HG02798 (cell line): Measurements from ENCODE around the gene CHST1.
A peak's percentile ranks its signal among the peaks of the same experiment; 100 is the strongest.

Source experiments
- ATAC-seq: cut with Tn5 transposase; IDR thresholded peaks from one replicate; pipeline ENCODE4 v1.9.1; 2021; ENCODE audit warnings: mild to moderate bottlenecking; ENCODE audit not compliant: unreplicated experiment, poor library complexity

CHST1 gene

DNA sequence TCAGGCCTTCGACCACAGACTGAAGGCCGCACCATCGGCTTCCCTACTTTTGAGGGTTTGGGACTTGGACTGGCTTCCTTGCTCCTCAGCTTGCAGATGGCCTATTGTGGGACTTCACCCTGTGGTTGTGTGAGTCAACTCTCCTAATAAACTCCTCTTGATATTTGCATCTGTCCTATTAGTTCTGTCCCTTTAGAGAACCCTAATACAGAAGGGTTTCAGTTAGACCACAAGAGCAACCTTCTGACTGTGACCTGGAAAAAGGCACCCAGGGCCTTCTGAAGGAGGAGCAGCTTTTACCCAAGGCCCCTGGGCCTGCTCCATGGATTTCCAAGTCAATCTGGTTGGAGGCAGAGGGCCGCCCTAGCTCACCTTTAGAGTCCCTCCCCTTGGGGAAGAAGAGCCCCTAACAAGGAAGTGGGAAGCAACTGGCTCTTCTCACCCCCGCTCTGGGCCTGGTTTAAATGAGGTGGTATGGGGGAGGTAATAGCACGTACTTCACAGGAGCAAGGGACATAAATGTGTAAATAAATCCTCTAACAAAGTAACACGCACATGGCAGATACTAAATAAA lies 11.2 kb upstream of the CHST1 start:
- ATAC-seq, result peak; percentile 85

DNA sequence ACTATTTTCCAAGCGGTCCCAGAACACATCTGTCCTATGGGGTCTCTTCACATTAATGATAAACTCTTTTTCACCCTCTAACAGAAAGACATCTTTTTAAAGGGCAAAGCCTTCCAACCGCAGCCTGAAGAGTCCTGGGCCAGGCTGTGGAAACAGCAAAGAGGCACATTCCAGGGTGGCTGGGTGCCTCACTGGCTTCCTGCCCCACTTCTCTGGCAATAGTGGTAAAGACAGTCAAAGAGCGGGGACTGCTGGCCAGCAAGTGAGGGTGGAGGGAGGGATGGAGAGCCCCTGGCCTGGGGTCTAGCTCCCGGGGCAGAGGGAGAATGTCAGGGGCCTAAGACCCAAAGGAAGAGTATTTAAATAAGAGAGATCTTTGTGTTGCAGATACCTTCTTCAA lies 10.2 kb upstream of the CHST1 start:
- ATAC-seq, result no peak

DNA sequence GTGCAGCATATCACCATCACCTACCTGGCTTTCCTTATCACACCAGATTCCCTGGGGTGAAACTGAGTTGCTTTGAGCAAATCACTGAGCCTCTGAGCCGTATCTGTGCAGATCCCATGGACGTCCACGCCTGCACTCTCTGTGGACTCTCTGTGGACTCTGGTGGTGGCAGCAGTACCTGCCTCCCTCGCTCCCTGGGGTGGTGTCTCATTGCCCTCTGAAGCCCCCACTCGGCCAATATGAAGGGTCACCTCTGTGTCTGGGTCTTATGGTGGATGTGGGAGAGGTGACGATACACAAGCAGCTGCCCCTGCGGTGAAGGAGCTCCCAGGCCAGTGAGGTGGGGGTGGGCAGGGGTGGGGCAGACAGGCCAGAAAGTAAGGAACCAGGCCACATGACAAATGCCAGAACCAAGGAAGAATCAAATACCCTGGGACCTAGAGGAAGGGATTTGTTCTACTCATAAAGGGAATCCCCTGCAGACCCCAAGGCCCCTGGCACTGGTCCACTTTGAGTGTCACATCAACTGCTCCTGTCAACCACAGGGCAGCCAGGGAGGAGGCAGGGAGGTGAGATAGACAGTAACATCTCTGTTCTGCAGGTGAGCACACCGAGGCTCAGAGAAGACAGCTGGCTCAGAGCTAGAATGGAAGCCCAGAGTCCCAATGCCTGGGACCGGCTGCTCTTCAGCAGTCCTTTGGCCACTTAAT lies 9.2 kb upstream of the CHST1 start:
- ATAC-seq, result no peak

DNA sequence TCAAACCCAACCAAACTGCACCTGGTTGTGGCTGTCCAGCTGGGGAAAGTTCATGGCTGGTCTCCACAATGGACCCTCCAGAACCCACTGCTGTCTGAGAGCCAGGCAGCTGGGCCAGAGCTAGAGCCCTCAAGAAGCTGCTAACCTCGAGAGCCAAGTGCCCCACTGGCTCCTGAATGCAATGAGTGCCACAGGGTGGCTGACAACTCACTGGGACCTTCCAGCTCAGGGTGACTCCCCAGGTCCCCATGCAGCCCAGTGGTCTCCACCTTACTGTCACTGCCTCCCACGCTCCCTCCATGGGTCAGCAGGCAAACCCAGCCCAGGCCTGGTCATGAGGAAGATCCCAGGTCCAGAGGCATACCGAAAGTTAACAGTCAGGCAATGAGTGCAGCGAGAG lies 8.0 kb upstream of the CHST1 start:
- ATAC-seq, result no peak

DNA sequence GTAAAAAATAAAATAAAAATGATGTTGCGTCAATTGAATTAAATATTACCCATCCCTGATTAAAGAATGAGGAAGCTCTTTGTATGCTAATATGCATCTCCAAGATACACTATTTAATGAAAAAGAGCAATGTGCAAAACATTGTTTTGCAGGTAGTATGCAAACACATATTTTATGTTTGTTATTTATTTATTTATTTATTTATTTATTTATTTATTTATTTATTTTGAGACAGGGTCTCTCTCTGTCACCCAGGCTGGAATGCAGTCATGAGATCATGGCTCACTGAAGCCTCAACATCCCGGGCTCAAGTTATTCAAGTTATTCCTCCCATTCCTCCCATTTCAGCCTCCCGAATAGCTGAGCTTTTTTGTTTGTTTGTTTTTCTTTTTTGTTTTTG lies 7.2 kb upstream of the CHST1 start:
- no peak for ATAC-seq

DNA sequence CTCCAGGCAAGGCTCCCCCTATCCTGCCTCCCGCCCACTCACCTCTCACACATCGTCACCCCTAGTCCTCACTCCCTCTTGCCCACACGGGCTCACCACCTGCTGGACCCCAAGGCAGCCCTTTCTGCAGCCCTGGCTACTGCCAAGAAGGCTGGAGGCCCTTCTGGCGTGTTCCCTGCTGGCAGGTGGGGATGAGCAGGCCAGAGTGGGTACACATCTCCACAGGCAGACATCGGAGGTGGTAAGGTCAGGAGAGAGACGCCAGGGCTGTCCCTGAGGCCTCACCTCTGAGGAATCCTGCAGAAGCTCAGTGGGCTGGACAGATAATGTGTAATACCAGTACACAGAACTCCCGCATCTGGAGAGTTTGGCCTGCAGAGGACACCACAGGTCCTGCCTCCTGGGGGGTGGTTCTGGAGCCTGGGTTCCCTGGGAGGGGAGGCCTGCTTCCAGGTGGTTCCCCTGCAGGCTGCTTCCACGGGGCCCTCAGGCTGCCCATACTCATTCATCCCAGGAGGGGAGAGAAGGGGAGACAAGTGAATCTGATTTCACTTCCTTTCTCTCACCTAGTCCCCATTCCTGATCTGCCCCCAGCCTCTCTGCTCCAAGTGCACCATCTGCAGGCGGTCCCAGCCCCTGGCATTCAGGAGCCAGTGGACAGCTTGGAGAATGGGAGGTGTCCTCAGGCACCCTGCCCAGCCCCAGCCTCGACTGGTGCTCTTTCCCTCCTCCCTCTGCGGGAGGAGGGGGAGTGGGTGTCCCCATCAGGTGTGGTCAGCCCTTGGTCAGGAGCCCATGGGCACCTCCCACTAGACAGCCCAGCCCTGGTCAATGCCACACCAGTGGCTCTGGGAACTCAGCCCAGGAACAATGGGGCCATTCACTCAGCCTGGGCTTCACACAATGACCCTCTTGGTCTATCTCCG lies 6.1 kb upstream of the CHST1 start:
- no peak for ATAC-seq

DNA sequence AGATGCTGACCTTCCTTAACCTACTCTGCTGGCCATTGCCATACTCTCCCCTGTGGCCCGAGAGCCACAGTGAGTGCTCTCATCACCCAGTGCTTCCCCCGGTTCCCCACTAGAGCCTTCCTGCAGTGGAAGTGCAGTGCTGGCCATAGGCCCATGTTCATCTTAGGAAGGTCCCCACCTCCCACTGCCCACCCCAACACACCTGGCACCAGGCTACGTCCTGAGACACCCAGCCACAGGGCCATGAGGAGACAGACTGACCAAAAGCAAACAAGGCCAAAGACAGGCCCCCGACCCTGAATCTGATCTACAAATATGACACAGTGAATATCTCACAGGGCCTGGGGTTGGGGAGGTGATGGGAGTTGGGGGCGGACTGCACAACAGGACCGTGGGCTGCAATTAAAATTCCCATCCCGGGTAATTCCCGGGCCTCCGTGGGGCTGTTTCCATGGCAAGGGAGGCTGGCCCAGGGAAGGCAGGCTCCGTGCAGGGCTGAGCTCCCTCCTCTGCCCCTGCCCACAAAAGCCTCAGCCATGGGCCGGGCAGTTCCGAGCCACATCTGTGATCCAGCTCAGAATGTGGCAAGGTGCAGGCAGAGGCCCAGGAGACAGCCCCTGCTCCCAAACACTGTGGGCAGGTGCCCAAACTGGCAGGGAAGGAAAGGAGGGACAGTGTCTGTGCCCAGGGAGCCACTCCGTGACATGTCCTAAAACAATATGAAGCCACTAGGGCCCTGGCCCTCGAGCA lies 5.1 kb upstream of the CHST1 start:
- ATAC-seq, result no peak

DNA sequence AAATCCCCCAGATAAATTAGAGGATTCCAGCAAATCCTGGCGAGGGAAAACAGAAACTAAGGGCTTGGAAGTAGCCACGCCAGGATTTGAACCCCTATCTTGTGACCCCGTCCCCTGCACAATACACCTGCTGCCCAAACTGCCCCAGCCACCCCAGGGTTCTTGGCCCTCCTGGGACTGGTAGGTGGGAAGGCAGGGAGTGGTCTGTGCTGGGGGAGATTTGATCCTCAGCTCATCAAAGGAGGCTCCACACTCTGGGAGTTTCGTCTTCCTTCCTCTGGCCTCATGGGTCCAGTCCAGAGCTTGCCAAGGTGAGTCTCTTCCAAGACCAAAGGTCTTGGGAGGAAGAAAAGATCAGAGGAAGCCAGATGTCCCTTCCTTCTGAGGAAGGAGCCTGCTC lies 4.5 kb upstream of the CHST1 start:
- ATAC-seq, result no peak

DNA sequence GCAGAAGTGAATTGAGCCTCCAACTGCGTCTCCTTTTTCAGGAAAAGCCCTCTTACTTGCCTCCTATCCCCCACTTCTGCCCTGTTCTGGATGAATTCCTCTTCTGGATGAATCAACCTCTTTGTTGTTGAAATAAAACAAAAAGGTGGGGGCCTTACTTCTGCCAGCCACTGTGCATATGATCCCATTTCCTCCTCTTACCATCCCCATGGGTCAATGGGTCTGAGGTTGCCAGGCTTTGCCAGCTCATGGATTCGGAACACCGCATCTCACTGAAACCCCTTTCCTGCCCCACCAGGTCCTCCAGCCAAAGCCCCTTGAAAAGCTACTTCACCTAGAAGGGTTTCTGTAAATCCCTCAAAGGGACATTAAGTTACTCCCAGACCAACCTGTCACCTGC lies 3.7 kb upstream of the CHST1 start:
- no peak for ATAC-seq

DNA sequence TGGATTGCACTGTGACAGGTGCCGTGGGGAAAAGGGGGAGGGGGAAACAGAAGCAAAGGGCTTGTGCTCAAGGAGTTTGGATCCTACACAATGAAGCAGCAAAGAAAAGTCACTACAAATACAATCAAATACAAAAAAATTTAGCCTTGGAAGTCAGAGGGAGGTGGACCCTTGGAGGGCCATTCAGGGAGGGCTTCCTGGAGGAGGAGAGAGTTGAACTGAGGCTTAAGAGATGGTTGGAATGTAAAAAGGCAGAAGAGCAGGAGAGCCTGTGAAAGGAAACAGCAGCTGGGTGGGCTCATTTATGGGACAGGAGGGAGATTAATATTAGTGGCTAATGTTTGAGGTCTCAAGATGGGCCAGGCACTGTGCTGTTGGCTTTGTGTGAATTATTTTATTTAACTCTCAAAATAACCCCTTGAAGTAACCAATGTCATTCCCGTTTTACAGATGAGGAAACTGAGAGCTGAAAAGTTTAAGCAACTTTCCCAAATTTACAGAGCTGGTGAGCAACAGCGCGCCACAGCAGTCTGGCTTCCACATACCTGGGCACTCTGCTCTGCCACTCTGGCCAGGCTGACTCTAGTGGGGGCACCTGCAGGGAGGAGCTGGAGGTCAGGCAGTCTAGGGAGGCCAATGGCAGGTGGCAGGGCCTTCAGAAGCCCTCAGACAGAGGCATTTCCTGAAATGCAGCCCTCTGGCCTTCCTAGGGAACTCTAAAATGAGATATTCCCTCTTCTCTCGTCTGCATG lies 2.7 kb upstream of the CHST1 start:
- ATAC-seq, result no peak

DNA sequence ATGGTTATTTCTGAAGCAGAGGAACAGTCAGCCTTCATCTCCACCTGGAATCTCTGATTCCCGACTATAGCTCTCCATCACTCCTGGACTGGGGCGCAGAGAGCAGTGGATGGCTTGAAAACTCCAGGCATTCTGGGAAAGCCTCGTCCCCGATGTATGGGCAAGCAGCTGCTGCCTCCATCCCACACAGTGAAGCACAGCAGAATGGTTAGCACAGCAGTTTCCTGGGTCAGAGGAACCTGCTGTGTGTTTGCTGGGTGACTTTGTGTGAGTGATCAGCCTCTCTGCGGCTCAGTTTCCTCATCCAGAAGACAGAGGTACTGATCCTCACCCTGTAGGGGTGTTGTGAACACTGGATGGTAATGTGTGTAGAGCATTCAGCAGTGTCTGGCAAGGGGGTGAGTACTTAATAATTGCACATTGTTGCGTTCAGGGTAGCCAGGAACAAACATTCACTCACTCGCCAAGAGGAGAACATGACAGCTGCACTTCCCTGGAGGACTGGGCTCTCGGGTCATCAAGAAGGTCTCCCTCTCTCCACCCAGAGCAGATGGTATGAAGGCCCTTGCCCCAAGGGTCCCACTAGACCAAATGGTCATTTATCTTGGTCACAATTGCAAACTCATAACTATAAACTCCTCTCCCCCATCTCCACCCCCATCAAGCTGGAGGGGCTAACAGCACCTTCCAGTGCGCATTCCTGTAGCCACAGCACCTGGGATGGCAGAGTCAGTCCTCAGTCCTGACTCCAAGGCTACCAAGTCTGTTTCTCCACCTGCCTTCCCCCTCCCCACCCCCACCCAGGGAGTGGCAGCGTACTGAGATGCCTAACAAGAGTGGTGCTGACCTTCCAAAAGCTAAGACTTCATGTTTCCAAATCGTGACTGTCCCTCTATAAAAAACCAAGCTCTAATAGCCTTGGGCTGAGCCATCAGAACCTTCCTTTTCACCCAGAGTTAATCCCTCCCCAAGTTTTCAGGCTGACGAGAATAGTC lies 1.5 kb upstream of the CHST1 start:
- no peak for ATAC-seq

DNA sequence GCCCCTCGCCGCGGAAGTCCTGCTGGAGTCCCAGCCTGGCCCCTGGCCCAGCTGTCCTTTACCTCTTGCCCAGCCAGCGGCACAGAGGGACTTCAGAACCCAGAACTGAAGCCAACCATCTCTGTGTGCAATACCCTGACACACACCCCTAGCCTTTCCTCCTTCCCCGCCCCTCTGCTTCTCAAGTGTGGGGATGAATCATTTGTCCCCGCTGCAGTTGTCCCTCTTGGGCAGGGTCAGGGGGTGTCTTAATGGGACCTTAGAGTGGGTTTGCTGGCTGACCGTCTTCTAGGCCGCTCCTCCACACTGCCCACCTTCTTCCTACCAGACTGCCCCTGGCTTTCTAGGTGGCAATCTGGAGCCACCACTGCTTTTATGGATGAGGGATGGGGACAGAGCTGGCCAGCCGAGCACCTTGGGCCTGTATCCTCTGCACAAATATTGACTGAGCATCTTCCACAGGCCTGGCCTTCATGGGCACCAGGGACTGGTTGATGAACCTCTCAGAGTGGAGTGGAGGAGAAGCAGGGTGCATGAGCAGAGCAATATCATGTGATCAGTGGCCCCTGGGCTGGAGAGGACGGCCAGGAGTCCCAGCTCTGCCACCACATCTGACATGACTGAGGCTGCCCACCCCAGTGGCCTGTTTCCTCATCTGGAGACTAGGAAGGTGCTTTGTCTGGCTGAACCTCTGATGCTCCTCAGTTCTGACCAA lies 668 bp upstream of the CHST1 start:
- no peak for ATAC-seq

DNA sequence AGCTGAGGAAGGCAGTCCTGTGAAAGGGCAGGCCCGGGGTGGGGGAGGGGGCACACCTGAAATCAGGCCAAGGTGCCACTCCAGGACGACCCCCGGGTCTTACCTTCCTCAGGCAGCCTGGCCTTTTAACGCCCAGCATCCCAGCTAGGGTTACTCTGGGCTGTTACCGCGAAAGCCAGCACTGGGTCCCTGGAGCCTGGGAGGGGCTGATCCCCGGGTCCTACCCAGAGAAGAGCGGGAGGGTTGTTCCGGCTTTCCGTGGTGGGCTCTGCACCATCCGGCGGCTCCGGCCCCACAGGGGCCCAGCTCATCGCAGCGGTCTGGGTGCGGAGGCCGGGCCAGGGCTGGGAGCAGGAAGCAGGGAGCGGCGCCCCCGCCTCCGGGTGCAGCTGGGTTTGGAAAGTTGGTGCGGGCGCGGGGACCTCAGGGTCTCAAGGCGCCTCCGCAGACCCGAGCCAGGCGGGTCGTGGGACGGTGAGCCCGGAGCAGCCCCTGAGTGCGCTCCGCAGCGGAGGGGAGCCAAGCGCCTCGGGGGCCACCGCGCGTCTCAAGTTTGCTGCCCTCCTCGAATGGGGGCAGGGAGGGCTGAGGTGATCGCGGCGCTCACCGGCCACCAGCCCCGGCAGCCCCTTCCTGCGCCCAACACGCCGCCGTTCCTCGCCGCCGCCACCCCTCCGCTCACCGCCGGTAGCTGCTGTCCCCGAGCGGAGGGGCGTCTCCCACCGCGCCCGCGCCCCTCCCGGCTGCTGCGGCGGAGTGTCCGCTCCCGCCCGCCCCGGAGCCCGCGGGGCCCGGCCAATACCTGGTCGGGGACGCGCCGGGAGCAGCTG lies 831 bp downstream of the CHST1 start:
- no peak for ATAC-seq

DNA sequence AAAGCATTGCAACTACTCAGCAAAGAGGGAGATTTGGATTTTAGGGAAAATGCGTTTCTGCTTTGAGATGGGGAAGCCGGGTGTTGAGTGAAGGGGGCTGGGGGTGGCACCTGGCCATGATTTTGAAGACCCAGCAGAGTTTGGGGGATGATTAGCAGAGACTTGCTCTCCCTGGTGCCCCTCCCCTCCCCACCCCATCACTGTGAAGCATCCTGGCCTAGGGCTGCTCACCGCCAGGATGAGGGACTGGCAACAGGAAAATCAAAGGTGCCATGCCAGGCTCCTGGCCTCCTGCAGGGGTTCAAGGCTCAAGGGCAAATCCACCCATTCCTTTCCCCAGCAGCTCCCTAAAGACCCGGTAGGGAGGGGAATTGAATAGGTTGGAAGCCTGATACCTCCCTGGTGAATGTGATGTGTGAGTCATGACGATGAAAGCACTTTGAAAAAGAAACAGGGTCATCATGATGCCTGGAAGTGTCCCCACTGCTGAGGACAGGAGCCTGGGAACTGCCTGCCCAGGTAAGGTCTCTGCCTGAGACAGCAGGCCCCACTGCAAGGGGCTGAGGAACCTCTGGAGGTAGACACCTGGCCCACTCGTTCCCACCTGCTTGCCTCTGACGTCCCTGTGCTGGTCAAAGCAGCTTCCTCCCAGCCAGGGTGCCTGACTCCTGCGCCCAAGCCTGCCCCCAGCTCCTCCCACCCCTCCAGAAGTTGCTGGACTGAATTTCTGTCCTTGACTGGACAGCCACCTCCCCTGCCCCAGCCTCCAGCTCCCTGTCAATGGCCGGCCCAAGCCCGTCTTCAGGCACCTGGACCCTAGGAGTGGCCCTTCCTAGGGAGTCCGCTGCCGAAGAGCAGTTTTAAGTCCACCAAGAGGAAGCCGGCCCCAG lies 1.7 kb downstream of the CHST1 start:
- no peak for ATAC-seq

DNA sequence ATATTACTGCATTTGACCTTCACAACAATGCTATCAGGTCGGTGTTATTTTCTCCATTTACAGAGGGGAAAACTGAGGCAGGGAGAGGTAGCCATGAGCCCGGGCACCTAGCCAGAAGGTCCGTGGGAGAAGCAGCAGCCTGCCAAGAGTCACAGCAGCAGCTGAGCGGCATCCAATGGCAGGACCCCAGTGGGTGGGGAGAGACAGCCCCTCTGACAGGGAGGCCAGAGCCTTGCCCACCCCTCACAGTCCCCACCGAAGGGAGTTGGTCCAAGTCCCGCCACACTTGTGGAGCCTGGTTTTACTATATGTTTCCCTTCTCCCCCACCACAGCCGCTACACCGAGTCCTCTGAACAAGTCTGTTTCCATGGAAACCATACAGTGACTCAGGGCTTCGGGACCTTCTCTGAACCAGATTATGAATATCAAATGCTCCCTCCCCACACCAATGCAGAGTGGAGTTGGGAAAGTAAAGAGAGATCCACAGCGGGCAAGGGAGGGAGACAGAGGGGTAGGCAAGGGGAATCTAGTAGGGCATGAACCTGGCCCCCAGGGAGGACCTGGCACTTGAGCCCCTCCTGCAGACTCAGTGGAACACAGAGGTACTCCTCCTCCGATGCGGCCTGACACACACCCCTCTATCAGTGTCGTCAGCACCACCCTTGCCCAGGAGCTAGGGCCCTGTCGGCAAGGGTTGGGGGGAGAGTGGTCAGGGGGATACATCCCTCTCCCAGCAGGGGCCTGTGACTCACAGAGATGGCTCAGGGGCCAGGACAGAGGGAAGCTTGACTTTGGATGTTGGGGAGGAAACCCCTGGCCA lies 2.5 kb downstream of the CHST1 start:
- ATAC-seq, result no peak
